Mucosa of descending colon (tissue), 3 donors: ENCODE measurements around the gene ELAC1. TPM values are rescaled to one million over a fixed set of nuclear protein-coding genes. Genes with fewer than 3 reads are reported as not detected.

Experiments
- ATAC-seq: fragments of 200-7000 bp; cut with Tn5 transposase; one replicate; pipeline ENCODE4 v1.9.1; 2020; ENCODE audit warnings: mild to moderate bottlenecking, moderate library complexity
- DNase-seq, 3 donors: peaks; one replicate each; pipeline ENCODE4 v3.0.0-alpha.2; 2020
- H3K36me3 ChIP-seq: fragments of 200-600 bp; one replicate; pipeline ENCODE4 v1.8.0; 2021; ENCODE audit warnings: low read depth, mild to moderate bottlenecking
- H3K4me1 ChIP-seq: fragments of 200-600 bp; one replicate; pipeline ENCODE4 v1.8.0; 2021; ENCODE audit warnings: low read depth, mild to moderate bottlenecking
- H3K4me3 ChIP-seq: fragments of 200-600 bp; one replicate; pipeline ENCODE4 v1.8.0; 2021; ENCODE audit warnings: mild to moderate bottlenecking
- H3K9me3 ChIP-seq: fragments of 200-600 bp; one replicate; pipeline ENCODE4 v1.8.0; 2021; ENCODE audit warnings: mild to moderate bottlenecking
- CTCF ChIP-seq: fragments of 200-600 bp; IDR thresholded peaks from one replicate; pipeline ENCODE4 v1.8.0; 2022; ENCODE audit warnings: antibody characterized with exemption, mild to moderate bottlenecking
- intact Hi-C, 2 donors: fragments of 100-400 bp; cut with DNase I in 1 of 2; cut with micrococcal nuclease in 1 of 2; formaldehyde crosslinking; loops; one replicate each; pipeline versions ENCODE4 v1.11.0 to v1.11.1; 2022; cut with DNase I, micrococcal nuclease
- total RNA-seq, 3 donors: library from RNA; stranded (reverse); fragmentation: NEBNext Ultra II Directional in 2 of 3; extraction: Animal tissue kit (Norgen Biotek cat#: 25700) in 2 of 3; gene quantifications; one replicate each; pipeline versions ENCODE4 v1.2.1 to v1.2.4, GENCODE V29; 2021 to 2023
- donor health status: DM: no; HTN: no; CAD: no; lungs with moderate emphysema.
- donor health status: DM: no; HTN: no; CAD: no.
- donor health status: DM: no; HTN: yes; CAD: no.

Gene ELAC1
- total RNA-seq, 3 donors from 2014 or later, result 5.3 to 11.5 (median 11.3) TPM

- DNase-seq (no peak), ATAC-seq (no peak)
- Histone ChIP-seq H3K36me3 (no peaks in the 10 kb centered on the region), H3K9me3 (no peaks in the 10 kb centered on the region), H3K4me3 (no peak overlapping the region), H3K4me1 (no peaks in the 10 kb centered on the region)
- intact Hi-C loops, result no loop called here
- TF ChIP-seq CTCF, result no peak
These were observed 34.2 kb upstream of the ELAC1 start for GRCh38 chr18:50933684-50934083.

DNA sequence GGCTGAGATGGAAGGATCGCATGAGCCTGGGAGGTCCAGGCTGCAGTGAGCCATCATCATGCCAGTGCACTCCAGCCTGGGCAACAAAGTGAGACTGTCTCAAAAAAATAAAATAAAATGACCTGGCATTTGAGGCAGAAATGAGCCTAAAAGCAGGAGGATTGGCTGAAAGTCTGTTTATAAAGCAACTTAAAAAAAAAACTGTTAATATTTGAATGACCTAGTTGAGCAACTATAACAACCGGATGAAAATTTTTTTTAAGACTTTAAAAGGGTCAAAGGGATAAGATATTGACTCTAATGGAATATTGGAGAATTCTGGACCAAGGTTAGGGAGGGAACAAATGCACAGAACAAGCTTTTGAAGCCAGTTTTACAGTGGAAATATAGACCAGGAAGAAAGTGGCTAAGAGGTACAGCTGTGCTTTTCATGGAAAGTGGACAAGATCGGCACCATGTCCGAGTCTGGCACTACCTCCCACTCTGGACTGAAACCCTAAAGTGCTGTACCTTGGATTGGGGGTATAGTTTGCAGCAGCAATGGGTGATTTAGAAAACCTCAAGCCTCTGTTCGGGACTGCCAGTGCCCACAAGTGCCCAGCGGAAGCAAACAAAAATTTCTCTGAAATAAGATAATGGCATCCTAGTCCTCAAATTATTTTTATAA lies 33.2 kb upstream of the ELAC1 start:
- ATAC-seq, result no peak
- H3K36me3 ChIP-seq, result no peaks in the 10 kb centered on the region
- intact Hi-C loops, result no loop called here
- no peak for DNase-seq
- H3K9me3 ChIP-seq, result no peaks in the 10 kb centered on the region
- H3K4me3 ChIP-seq, result no peak overlapping the region
- H3K4me1 ChIP-seq, result no peaks in the 10 kb centered on the region
- no peak for TF ChIP-seq CTCF

GRCh38 chr18:50935493-50936191 lies 32.2 kb upstream of the ELAC1 start:
- no peak for ATAC-seq
- H3K9me3 ChIP-seq, result no peaks in the 10 kb centered on the region
- no peak overlapping the region for H3K4me3 ChIP-seq
- H3K4me1 ChIP-seq, result no peaks in the 10 kb centered on the region
- DNase-seq, result no peak
- intact Hi-C loops, result no loop called here
- no peak for TF ChIP-seq CTCF
- no peaks in the 10 kb centered on the region for H3K36me3 ChIP-seq

DNA sequence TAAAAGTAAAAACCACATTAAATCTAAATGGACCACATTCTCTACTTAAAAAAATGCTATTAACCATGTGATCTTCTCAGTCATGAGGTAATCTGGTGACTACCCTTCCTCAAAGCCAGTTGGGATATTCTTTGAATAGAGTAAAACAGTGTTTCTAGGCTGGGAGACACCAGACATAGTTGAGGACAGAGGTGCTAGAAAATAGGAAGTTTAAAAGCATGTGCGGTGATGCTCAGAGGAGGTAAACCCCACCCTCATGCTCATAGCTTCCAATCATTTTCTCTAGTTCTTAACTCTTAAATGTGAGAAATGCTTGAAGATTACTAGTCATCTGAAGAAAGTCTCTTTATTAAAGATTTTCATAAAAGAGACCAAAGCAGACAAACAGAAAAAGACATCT lies 30.7 kb upstream of the ELAC1 start:
- Histone ChIP-seq H3K4me3 (no peak overlapping the region), H3K36me3 (no peaks in the 10 kb centered on the region), H3K9me3 (no peaks in the 10 kb centered on the region), H3K4me1 (no peaks in the 10 kb centered on the region)
- TF ChIP-seq CTCF, result no peak
- ATAC-seq (no peak), DNase-seq (no peak)
- intact Hi-C loops, result no loop called here

DNA sequence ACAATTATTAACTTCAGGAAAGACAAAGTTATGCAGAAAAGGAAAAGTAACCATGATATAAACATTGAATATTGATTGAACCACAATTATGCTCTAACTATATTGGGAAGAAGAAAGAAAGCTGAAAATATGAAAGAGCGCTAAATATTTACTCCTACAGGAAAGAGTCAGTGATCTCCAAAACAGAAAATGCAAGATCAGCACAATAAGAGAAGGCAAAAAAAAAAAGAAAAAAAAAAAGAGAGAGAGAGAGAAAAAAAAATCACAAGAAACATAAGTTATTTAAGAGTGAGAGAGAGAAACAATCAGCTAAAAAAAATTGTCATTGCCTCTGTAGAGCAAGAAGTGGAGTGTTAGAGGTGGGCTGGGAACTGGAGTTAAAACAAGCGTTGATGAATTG lies 28.9 kb upstream of the ELAC1 start:
- DNase-seq (no peak), ATAC-seq (no peak)
- Histone ChIP-seq H3K9me3 (no peaks in the 10 kb centered on the region), H3K4me3 (no peak overlapping the region), H3K36me3 (no peaks in the 10 kb centered on the region), H3K4me1 (no peaks in the 10 kb centered on the region)
- no peak for TF ChIP-seq CTCF
- intact Hi-C loops, result no loop called here
